T47D (cell line): ENCODE results near the gene GALNT10.

Experiments
- DNase-seq, 2 experiments: peaks; one replicate each; pipeline versions ENCODE4 v3.0.0 to v3.0.0-alpha.2; 2011 to 2012; ENCODE audit warnings: low read depth in 1 of 2, low spot score in 1 of 2
- JUND ChIP-seq: IDR thresholded peaks from 2 replicates; pipeline ENCODE4 v1.6.1; 2012; ENCODE audit warnings: low read depth
- in situ Hi-C: cut with HindIII; loops from 2 replicates; pipeline ENCODE4 v1.10.0; 2016; ENCODE audit warnings: low sequenced_read_pairs, low pct_unique_long_range_greater_than_20kb

GALNT10 gene

DNA sequence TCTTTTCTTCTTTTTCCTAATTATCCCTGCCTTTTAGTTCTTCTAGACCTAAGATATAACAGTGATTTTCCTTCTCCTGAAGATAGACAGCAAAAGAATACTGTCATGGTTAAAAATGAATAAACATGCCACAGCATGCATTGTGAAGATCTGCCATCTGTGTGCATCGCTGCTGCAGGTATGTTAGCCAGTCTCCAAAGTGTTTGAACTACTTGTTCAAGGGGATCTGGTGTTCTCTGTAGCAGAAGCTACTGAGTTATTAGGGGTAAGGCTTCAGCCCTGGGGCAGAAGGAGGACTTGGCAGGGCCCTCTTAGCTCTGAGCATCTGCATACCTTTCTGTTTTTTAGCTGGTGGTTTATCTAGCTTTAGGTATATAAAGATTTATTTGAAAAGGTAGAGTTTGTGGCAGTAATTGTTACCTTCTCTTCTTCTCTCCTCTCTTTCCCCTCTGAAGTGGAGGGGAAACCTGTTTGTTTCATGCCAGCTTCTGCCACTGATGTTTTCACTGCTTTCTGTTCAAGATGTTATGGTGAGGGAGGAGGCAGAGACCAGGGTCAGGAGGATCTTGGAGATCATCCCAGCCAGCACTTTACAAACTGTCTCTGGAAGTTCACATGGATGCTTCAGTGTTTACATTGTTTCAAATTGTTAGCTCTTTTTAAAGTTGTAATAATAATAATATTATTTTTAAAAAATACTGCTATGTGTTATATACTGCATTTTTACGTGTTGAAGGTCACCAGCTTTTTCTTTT, 25.2 kb downstream of the GALNT10 start:
- TF ChIP-seq JUND: no peak
- no peak for DNase-seq
- in situ Hi-C loops: no loop called here

DNA sequence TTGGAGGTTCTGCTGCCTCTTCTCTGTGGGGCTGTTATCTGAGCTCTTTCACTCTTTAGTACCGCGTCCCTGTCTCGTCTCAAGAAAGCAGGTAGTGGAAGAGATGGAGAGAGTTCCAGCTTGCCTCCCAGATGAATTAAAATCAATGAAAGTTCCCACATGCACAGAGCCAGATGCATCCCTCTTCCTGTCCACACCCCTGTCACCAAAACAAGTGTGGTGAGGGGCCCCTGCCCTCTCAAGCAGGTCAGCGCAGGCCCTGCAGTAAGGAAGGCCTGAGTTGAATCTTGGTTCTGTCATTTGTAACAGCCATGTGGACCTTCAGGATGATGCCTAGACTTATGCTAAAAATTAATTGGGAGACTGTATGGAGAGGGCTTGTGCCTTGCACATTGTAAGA, 26.9 kb downstream of the GALNT10 start:
- no peak for TF ChIP-seq JUND
- in situ Hi-C loops: no loop called here

DNA sequence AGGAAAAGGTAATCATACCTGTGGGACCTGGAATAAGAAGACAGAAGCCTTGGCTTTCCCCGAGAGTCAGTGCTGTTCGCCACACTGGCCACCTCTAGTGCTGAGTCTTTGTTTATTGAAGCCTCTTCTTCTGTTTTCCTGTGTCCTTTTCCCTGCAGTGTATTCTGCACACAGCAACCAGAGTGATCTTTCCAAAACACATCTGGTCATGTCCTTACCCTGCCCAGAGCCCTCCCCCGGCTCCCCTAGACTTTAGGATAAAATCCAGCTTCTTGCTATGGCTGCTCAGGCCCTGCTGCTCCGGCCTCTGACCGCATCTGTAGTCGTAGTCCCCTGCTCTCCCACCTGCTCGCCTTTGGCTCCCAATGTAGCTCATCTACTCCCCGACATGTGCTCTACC, 28.3 kb downstream of the GALNT10 start:
- no peak for DNase-seq
- TF ChIP-seq JUND: no peak
- in situ Hi-C loops: no loop called here

More for the DNA sequence above, 26.9 kb downstream of the GALNT10 start:
- no peak for DNase-seq

DNA sequence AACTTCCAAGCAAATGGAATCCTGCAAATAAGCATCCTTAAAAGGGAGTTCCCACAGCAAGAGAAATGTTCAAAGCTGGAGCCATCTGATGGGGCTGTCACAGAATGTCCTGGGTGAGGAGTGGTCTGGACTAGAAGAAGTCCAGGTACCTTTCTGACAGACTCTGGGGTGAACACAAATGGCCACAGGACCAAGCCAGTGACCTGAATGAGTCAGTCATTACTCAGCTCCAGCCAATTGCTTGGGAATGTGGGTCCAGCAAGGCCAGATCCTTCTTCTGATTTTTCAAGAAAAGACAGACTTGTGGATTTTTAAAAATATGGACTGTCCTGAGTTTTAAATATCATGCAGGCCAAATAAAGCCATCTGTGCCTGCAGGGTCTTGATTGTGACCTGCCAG, 30.1 kb downstream of the GALNT10 start:
- no peak for TF ChIP-seq JUND
- DNase-seq: no peak
- in situ Hi-C loops: no loop called here

DNA sequence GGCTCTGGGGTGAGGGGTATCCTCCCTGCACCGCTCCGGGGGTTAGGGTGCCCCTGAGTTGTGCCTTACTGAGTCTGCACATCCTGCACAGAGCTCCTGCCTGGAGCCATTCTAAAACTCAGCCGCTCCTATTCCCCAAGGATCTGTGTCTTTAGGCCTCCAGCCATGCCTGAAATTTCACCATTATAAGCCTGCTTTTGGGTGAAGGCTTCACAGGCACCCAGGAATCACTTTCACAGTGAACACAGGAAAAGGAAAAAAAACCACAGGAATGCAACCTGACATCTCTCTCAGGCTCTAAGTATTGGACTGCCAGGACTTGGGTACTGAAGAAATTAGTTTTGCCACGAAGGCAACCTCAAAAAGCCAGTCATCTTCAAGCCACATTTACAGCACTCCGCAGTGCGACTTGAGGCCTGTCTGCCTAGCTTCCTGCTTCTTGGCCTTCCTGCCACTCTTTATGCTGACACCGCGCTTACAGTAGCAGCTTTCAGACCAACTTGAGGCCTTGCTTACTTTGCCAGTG, 30.9 kb downstream of the GALNT10 start:
- in situ Hi-C loops: no loop called here
- no peak for TF ChIP-seq JUND
- peak in 1 of 2 experiments; percentile 65 for DNase-seq

DNA sequence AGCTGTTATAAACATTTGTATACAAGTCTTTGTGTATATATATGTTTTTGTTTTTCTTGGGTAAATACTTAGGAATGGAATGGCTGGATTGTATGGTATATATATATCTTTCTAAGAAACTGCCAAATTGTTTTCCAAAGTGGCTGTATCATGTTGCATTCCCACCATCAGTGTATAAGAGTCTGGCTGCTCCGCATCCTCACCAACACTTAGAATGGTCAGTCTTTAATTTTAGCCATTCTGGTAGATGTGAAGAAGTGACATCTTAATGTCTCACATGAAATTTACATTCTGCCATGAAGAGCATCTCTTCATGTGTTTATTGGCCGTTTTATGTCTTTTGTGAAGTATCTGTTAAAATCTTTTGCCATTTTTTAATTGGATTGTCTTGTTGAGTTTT, 31.9 kb downstream of the GALNT10 start:
- in situ Hi-C loops: no loop called here
- no peak for DNase-seq

DNA sequence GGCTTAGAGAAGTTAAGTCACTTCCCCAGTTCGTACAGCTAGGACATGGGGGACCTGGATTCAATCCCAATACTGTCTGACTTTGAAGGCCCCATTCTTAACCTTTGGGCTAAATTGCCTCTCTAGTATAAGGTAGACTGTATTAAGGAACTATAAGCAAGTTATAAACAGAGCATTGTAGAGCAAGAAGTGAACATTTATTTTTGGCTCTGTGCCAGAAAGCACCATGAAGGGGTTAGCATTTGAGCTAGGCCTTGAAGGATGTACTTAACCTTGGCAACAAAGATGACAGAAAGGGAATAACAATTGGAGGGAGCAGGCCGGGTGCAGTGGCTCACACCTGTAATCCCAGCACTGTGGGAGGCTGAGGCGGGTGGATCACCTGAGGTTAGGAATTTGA, 32.8 kb downstream of the GALNT10 start:
- no peak for DNase-seq
- TF ChIP-seq JUND: no peak
- in situ Hi-C loops: no loop called here

More for the DNA sequence above, 31.9 kb downstream of the GALNT10 start:
- TF ChIP-seq JUND: no peak

DNA sequence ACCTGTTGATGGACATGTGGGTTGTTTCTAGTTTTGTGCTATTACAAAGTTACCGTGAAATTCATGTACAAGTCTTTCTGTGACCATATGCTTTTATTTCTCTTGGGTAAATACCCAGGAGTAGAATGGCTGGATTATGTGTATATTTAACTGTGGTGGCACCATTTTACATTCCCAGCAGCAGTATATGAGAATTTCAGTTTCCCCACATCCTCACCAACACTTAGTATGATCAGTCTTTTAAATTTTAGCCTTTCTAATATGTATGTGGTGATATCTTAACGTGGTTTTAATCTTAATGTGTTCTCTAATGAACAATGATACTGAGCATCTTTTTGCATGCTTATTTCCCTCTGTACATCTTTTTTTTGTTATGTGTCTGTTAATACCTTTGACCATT, 36.6 kb downstream of the GALNT10 start:
- no peak for DNase-seq
- TF ChIP-seq JUND: no peak
- in situ Hi-C loops: no loop called here

DNA sequence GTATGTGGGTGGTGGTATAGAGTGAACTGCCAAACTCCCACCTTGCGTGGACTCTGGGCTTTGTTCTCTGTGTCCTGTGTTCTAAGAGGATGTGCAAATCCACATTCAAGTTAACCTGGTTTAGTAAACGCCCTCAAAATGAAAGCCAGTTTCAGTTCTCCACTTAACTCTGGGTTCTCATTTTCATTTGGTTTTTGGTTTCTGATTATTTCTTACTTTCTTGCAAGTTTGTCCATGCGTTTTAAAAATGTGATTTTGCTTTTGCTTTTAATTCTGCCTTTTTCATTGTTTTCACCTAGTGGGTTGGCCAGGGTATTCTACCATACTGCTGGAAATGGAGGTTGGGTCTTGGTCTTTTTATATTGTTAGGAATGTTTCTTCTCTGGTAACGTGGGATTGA, 38.2 kb downstream of the GALNT10 start:
- in situ Hi-C loops: no loop called here
- no peak for DNase-seq

DNA sequence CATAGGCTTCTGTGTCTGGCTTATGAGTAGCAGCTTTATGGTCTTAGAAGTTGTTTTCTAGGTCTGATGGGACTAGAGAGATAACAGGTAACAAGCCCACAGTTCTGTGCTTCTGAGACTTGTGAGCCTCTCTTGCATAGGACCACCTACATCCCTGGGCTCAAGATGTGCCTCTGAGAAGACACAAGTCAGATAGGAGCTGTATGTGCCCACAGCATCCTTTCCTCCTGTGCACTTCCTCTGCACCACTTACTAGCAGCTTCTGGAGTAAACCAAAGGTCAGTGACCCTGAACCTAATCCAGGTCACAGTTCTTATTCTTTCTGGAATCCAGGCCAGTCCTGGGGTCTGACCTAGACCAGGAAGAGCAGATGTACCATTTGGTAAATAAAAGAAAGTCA, 40.0 kb downstream of the GALNT10 start:
- DNase-seq: no peak
- in situ Hi-C loops: no loop called here
- no peak for TF ChIP-seq JUND

More for the DNA sequence above, 38.2 kb downstream of the GALNT10 start:
- no peak for TF ChIP-seq JUND

DNA sequence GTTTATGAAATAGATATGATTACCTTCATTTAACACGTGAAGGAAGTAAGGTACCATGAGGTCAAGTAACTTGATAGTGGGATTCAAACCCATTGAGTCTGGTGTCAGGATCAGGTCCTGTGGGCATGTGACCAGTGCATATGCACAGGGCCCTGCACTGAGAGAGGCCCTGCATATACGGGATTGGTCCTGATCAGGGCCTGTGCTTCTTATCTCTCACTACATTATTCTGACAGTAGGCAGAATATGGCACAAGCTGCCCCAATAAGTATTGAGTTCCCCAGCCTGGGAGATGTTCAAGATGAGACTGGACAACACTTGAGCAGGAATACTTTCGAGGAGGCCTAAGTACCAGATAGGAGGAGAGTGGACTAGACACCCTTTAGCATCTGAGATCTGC, 44.0 kb downstream of the GALNT10 start:
- in situ Hi-C loops: no loop called here
- no peak for DNase-seq
- TF ChIP-seq JUND: no peak

DNA sequence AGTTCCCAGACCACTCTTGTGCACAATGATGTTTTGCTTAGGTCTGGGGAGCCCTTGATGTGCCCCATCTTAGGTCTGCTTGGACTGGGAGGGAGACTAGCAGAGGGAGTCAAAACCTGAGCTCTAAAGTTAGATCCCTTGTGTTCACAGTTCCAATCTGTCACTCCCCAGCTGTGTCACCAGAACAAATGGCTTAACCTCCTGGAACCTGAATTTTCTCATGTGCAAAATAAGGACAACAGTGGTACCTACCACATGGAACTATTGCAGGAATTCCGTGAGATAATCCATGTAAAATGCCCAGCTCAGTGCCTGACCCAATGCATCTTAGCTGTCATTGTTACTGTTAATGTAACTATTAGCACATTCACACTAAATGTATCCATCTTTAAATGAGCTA, 45.5 kb downstream of the GALNT10 start:
- in situ Hi-C loops: no loop called here
- no peak for DNase-seq
- TF ChIP-seq JUND: no peak

DNA sequence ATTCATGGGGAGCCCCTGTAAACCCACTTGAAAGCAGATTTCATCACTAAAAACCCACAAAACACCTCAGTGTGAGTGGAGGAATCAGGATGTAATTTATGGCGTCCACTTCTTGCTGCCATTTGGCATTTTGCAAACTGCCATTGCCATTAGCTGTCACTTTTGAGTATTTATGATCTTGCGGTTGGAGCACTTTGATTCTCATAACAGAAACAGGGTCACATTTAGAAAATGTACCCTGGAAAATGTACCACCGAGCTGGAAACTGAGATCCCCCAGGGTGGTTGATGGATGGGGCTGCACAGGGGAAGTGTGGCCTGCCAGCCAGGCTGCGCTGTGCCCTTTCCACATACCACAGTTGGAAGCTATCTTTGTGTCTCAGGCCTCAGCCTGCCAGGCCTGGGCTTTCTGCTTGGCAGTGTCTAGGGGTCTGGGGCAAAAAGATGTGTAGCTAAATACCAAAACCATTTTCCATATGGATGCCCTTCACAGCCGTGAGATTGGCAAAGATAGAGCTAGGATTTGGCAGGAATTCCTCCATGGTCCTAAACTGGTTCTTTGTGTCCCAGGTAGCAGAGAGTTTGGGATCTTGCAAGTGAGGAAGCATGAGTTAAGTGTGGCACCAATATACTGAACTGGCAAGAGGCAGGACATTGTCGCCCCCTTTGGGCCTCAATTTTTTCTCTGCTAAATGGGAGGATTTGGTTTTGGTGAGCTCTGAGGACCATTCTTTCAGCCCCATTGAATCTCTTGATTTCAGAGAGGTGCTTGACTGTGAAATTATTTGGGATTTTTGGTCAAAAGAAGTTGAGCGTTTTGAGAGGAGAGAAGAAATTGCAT, 46.2 kb downstream of the GALNT10 start:
- in situ Hi-C loops: no loop called here
- DNase-seq: no peak
- no peak for TF ChIP-seq JUND

DNA sequence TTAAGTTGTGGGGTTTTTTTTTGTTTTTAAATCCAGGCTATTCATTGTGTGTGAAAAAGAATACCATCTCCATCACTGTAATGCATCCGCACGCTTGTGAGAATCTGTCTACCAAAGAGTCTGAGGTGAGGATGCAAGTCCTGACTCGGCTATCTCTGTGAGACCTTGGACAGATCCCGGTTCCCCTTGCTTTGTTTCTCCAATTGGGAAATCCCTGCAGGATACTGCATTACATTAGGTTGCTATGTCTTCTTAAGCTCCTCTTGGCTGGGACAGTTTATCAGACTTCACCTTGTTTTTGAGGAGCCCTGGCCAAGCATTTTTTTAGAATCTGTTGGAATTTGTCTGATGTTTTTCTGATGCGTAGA, 46.8 kb downstream of the GALNT10 start:
- TF ChIP-seq JUND: no peak
- no peak for DNase-seq
- in situ Hi-C loops: no loop called here
